Muscle of leg (tissue), 11 donors: ENCODE measurements around the gene LEP. TPM values are rescaled to one million over a fixed set of nuclear protein-coding genes. Genes with fewer than 3 reads are reported as not detected.

Source experiments
- DNase-seq: peaks from one replicate; pipeline ENCODE4 v3.0.0; 2013
- H3K27ac ChIP-seq: one replicate; pipeline ENCODE4 v1.5.1; 2013; ENCODE audit warnings: mild to moderate bottlenecking, low read length, control low read depth
- H3K27me3 ChIP-seq: one replicate; pipeline ENCODE4 v1.6.1; 2013; ENCODE audit warnings: low read length; ENCODE audit not compliant: control insufficient read depth, insufficient read depth
- H3K36me3 ChIP-seq: one replicate; pipeline ENCODE4 v1.6.1; 2013; ENCODE audit warnings: low read length; ENCODE audit not compliant: control insufficient read depth, insufficient read depth
- H3K4me1 ChIP-seq: one replicate; pipeline ENCODE4 v1.6.1; 2013; ENCODE audit warnings: low read length; ENCODE audit not compliant: control insufficient read depth, insufficient read depth
- H3K4me3 ChIP-seq: one replicate; pipeline ENCODE4 v1.5.1; 2013; ENCODE audit warnings: low read length, control low read depth
- H3K9me3 ChIP-seq: replicated peaks from 2 replicates; pipeline ENCODE4 v1.6.1; 2013; ENCODE audit warnings: low read depth, low read length; ENCODE audit not compliant: control insufficient read depth
- WGBS: methylation state at CpG from one replicate; pipeline ENCODE4 v1.1.5; 2013; ENCODE audit warnings: missing lambda C conversion rate; ENCODE audit not compliant: insufficient coverage; 5-methylcytosine and 5-hydroxymethylcytosine counted together
- polyA plus RNA-seq, 8 donors: library from polyadenylated mRNA; unstranded; fragments of 120-200 nt; gene quantifications; one replicate each; pipeline versions ENCODE4 v1.2.1 to v1.2.3, GENCODE V29; 2013; ENCODE audit warnings: inconsistent platforms in 1 of 8, low replicate concordance in 1 of 8; ENCODE audit not compliant: insufficient read length in 8 of 8, insufficient read depth in 1 of 8
- total RNA-seq: library from RNA; stranded (reverse); fragments of 120-200 nt; gene quantifications from one replicate; pipeline ENCODE4 v1.2.4, GENCODE V29; 2013

LEP gene
- total and polyA plus RNA-seq, 9 donors = 0.04 to 0.21 (median 0.06) TPM; not detected in 2

DNA sequence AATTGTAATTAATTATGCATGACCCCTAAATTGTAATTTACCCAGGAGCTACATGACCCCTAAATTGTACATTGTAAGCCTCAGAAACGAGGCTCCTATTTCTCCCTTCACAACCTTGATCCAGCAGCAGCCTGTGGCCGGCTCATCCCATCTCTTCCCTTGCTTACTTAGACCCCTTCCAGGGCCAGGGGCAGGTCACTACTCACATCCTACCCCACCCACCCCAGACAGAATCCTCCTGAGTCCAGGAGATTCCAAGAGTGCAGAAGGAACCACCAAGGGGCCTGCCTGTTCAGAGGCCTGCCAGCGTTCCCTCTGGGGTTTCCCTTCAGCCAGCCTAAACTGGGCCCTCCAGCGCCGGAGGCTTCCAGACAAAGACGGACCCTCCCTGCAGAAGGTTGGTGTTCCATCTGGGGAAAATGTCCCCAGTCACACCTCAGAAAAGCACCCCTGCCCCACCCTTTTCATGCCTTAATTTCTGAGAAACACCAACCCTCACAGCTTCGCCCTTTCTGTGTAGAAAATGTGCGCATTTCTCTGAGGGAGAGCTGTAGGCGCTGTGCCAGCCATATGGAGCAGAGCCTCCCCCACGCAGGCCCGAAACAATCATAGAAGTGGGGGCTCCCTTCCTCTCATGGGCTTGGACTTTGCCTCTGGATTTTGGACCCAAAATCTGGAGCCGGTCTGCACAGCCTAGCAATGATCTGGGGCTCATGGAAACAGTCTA, 19.2 kb downstream of the LEP start:
- DNase-seq = no peak
- no peak overlapping the region for H3K4me3 ChIP-seq
- peaks cover 9% of the 10 kb centered on the region for H3K4me1 ChIP-seq
- no peaks in the 10 kb centered on the region for H3K9me3 ChIP-seq
- no peak overlapping the region for H3K27ac ChIP-seq
- no peaks in the 10 kb centered on the region for H3K36me3 ChIP-seq
- 71% methylated on average over 8 of the region's 12 CpGs for WGBS
- peaks cover 5% of the 10 kb centered on the region for H3K27me3 ChIP-seq

DNA sequence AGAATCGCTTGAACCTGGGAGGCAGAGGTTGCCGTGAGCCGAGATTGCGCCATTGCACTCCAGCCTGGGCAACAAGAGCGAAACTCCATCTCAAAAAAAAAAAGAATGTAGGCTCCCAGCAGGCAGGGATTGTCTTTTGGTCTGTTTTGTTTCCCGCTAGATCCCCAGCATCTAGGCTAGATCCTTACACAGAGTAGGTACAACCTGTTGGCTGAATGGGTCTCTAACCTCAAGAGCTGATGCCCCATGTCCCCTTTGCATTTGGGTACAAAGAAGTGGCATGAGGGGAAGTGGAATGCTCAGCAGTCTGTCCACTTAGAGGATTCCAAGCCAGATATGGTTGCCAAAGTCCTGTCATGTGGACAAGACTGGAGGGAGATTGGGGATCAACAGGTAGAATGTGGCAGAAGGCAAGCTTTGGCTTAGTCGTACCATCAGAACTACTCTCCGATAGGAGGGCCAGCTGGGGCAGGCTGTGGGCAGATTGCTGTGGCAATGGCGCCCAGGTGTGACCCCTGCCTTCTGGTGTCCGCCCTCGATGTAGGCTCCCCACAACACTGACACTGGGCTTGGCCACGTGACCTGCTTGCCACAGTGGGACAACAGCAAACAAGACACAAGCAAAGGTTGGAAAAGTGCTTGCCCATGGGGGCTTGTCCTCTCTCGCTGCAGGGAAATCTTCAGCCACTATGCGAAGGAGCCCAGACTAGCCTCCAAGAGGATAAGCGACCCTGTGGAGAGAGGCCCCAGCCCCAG, 21.4 kb downstream of the LEP start:
- peaks cover 7% of the 10 kb centered on the region for H3K27me3 ChIP-seq
- peaks cover 24% of the 10 kb centered on the region for H3K4me1 ChIP-seq
- no peak overlapping the region for H3K27ac ChIP-seq
- 89% methylated on average over 12 of the region's 15 CpGs for WGBS
- no peak for DNase-seq
- no peaks in the 10 kb centered on the region for H3K36me3 ChIP-seq
- no peak overlapping the region for H3K4me3 ChIP-seq
- no peaks in the 10 kb centered on the region for H3K9me3 ChIP-seq

DNA sequence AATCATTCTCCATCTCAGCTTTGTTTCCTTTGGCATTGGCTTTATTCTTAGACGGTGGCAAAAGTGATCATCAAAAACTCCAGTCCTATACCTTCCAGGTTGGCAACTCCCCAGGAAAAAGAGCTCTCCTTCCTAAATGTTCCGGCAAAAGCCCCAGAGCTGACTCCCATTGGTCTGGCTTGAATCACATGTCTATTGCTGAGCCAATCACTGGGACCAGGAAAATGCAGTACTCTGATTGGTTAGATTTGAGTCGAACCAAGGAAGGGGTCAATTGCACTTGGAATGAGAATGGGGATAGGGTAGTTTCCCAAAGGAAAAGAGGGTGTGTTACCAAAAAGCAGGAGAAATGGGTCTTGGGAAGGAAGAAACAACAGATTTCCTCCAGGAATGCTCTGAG, 22.3 kb downstream of the LEP start:
- WGBS = 75% methylated on average over 2 of the region's 3 CpGs
- Histone ChIP-seq H3K27me3 (peaks cover 12% of the 10 kb centered on the region), H3K27ac (no peak overlapping the region), H3K9me3 (no peaks in the 10 kb centered on the region), H3K4me1 (peaks cover 33% of the 10 kb centered on the region), H3K36me3 (no peaks in the 10 kb centered on the region), H3K4me3 (no peak overlapping the region)
- no peak for DNase-seq

DNA sequence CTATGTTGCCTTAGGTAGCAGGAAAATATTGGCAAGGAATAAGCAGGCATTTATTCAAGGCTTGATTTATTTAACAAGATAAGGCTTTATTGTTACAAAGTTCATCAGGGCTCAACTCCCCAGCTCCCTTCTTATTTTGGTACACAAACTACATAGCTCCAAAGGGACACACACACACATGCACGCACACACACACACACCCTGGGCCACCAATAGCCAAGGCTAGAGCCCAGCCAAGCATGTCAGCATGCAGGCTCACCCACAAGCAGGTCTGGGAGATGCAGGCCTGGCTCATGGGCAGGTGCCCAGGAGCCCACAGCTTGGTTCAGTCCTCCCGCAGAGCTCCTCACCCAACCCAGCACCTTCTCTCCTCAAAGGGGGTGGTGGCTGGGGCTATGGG, 23.4 kb downstream of the LEP start:
- WGBS = 57% methylated on average over 1 of the region's 2 CpGs
- Histone ChIP-seq H3K4me1 (peaks cover 28% of the 10 kb centered on the region), H3K27me3 (peaks cover 14% of the 10 kb centered on the region), H3K9me3 (no peaks in the 10 kb centered on the region), H3K36me3 (no peaks in the 10 kb centered on the region), H3K4me3 (no peak overlapping the region), H3K27ac (no peak overlapping the region)
- DNase-seq = no peak

- H3K27ac ChIP-seq = no peak overlapping the region
- H3K27me3 ChIP-seq = peaks cover 18% of the 10 kb centered on the region
- H3K4me3 ChIP-seq = no peak overlapping the region
- no peaks in the 10 kb centered on the region for H3K36me3 ChIP-seq
- no peak for DNase-seq
- 92% methylated on average over 2 of the region's 6 CpGs for WGBS
- peaks cover 24% of the 10 kb centered on the region for H3K4me1 ChIP-seq
- H3K9me3 ChIP-seq = no peaks in the 10 kb centered on the region
Measured at GRCh38 chr7:128265156-128265905, 24.3 kb downstream of the LEP start.

GRCh38 chr7:128265906-128266300, 24.8 kb downstream of the LEP start:
- Histone ChIP-seq H3K4me1 (peaks cover 29% of the 10 kb centered on the region), H3K4me3 (no peak overlapping the region), H3K27me3 (peaks cover 24% of the 10 kb centered on the region), H3K27ac (no peak overlapping the region), H3K36me3 (no peaks in the 10 kb centered on the region), H3K9me3 (no peaks in the 10 kb centered on the region)
- DNase-seq = no peak
- WGBS = 63% methylated on average over 2 of the region's 5 CpGs

DNA sequence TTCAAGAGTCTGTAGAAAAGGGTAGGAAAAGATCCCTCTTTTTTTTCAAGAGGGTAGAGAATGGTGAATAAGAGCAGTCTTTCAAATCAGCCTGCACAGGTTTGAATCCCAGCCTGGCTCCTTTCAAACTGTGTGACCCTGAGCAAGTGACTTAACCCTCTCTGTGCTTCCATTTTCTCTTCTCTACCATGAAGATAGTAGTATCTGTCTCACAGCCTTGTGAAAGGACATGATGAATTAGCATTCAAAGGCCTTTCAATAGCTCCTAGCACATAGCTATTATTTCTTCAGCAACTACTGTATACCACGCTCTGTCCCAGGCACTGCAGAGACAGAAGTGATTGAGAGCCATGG, 25.4 kb downstream of the LEP start:
- Histone ChIP-seq H3K9me3 (no peaks in the 10 kb centered on the region), H3K4me3 (no peak overlapping the region), H3K36me3 (no peaks in the 10 kb centered on the region), H3K27ac (no peak overlapping the region), H3K27me3 (peaks cover 30% of the 10 kb centered on the region), H3K4me1 (peaks cover 35% of the 10 kb centered on the region)
- no peak for DNase-seq
- WGBS = 80% methylated on average over 1 of the region's 1 CpG

DNA sequence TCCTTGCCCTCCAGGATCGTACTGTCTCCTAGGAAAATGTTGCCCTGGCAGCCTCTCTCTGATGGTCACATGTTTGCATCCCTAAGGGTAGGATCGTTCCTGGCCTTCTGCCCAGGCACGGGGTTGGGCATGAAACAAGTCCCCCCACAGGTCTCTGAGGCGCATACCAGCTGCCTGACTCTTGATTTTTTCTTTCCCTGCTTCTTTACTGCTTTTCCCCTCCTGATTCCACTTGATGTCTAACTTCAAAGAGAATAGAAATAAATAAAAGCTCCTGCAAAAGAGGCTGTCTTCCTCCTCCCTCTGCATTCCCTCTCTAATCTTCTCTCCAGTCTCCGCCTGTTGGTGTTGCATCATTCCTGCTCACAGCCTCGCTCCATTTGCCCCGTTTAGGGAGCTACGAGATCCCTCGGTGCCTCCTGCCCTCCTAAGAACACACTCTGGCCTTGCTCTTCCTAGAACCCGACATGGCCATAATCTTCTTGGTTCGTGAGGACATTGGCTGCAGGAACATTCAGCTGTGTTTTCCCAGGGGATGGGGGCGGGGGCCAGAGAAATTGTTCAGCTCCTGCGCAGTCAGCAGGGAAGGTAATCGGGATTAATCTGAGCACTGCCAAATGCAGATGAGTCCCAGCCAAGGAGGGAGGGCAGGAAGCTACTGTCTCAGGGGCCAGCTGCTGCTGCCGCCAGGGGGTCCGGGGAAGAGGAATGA, 26.0 kb downstream of the LEP start:
- no peaks in the 10 kb centered on the region for H3K36me3 ChIP-seq
- 13% methylated on average over 13 of the region's 16 CpGs for whole genome bisulfite sequencing
- H3K4me1 ChIP-seq = peaks cover 39% of the 10 kb centered on the region
- H3K27me3 ChIP-seq = peaks cover 35% of the 10 kb centered on the region
- no peaks in the 10 kb centered on the region for H3K9me3 ChIP-seq
- H3K27ac ChIP-seq = no peak overlapping the region
- H3K4me3 ChIP-seq = peak overlapping the region; percentile 27
- peak; percentile 80 for DNase-seq

- no peak for DNase-seq
- peak overlapping the region; percentile 13 for H3K27ac ChIP-seq
- H3K4me3 ChIP-seq = no peak overlapping the region
- 24% methylated on average over 4 of the region's 4 CpGs for WGBS
- peaks cover 39% of the 10 kb centered on the region for H3K4me1 ChIP-seq
- no peaks in the 10 kb centered on the region for H3K9me3 ChIP-seq
- no peaks in the 10 kb centered on the region for H3K36me3 ChIP-seq
- H3K27me3 ChIP-seq = peaks cover 39% of the 10 kb centered on the region
Measured at GRCh38 chr7:128267595-128267924, 26.5 kb downstream of the LEP start.

DNA sequence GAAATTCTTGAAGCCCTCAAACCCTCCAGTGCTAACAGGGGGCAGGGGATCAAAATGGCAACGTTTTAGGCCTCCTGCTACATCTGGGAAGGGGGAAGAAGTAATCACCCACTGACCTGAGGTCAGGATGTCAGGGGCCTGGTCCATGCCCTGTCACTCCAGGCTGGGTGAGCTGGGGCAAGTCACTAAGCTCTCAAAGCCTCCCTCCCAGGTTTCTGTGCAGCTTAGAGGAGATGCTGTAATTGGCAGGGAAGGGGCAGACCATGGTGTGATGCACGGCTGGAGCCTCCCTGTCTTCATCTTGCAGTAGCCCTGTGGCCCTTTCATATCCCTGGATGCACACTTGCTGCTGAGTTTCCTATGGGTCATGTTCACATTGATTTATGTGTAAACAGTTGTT, 27.2 kb downstream of the LEP start:
- Histone ChIP-seq H3K4me3 (no peak overlapping the region), H3K9me3 (no peaks in the 10 kb centered on the region), H3K27ac (no peak overlapping the region), H3K4me1 (peaks cover 39% of the 10 kb centered on the region), H3K27me3 (peaks cover 44% of the 10 kb centered on the region), H3K36me3 (no peaks in the 10 kb centered on the region)
- no peak for DNase-seq
- no CpG with 5 or more reads among the region's 2 CpGs for WGBS
